ENCODE data around the gene SLC13A4. TPM values are rescaled to one million over a fixed set of nuclear protein-coding genes. Genes with fewer than 3 reads are reported as not detected.
"Not testable (repeated sequence)": the region's sequence is repeated elsewhere in the genome, so short reads cannot be mapped to it uniquely, and the experiment has no call there.

SLC13A4 gene
- total and polyA plus RNA-seq, 4 donors, result 0.17 to 1.3 (median 0.19) TPM

DNA sequence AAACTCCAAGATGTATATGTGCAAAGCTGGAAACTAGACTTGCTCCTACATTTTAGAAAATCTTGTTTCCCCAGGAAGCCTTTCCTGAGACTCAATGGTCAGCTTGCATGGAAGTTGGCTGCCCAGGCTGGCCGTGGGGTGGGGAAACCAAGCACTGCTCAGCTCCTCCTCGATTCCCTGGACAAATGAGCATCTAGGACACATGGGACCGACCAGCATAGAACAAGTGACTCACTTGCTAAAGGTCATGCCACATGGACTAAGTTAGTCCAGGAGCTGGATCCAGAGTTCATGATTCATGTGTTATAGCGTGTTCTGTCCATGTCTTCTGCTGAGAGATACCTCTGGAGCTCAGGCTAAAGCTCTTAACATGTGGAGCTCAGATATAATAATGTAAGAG lies 14.4 kb upstream of the SLC13A4 start:
- H3K4me3 ChIP-seq, result no peak overlapping the region
- ATAC-seq (ENCODE audit: insufficient read depth, low FRiP score) (no peak), DNase-seq (no peak)
- H3K9ac ChIP-seq (ENCODE audit: insufficient read depth in 1 of 2, low read length in 2 of 2), result no peak overlapping the region
- H3K27ac ChIP-seq (ENCODE audit: low read depth in 1 of 2, low read length in 1 of 2), result peak overlapping the region in 1 of 2 donors; percentile 55
- no peaks in the 10 kb centered on the region for H3K36me3 ChIP-seq (ENCODE audit: control insufficient read depth in 4 of 4, insufficient read depth in 4 of 4, low read length in 4 of 4)
- WGBS, 2 donors, result 92 to 94% methylated on average over 4 of the region's 4 CpGs
- H3K4me1 ChIP-seq (ENCODE audit: control insufficient read depth in 5 of 5, insufficient read depth in 5 of 5, low read length in 5 of 5), result peaks cover 0 to 11% (median 0%) of the 10 kb centered on the region in 5 donors
- no peaks in the 10 kb centered on the region for H3K9me3 ChIP-seq (ENCODE audit: control insufficient read depth in 4 of 4, insufficient read depth in 3 of 4, low read length in 3 of 4)
- no peaks in the 10 kb centered on the region for H3K27me3 ChIP-seq (ENCODE audit: control insufficient read depth in 3 of 3, insufficient read depth in 3 of 3, low read length in 2 of 3)
- TF ChIP-seq, protein P1, sequence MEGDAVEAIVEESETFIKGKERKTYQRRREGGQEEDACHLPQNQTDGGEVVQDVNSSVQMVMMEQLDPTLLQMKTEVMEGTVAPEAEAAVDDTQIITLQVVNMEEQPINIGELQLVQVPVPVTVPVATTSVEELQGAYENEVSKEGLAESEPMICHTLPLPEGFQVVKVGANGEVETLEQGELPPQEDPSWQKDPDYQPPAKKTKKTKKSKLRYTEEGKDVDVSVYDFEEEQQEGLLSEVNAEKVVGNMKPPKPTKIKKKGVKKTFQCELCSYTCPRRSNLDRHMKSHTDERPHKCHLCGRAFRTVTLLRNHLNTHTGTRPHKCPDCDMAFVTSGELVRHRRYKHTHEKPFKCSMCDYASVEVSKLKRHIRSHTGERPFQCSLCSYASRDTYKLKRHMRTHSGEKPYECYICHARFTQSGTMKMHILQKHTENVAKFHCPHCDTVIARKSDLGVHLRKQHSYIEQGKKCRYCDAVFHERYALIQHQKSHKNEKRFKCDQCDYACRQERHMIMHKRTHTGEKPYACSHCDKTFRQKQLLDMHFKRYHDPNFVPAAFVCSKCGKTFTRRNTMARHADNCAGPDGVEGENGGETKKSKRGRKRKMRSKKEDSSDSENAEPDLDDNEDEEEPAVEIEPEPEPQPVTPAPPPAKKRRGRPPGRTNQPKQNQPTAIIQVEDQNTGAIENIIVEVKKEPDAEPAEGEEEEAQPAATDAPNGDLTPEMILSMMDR (IDR thresholded peaks at IDR 0.05; ENCODE audit: control extremely low read depth, extremely low read depth), result no peak

DNA sequence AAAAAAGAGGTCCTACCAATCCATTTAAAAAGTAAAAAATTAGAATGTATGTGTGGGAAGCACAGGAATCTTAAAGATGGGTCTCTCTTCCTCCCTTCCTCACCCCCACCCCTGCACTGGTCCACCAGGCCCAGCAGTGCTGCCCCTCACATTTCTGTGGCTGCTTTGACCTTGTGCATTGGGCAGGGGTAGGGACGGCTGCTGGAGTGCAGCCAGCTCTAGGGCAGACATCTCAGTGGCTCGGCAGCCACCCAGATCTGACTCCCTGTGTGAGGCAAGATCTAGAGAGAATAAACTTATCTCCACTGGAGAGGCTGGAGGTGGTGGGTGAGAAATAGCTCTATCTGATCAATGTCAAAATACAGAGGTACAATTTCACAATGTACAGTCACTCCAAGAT lies 13.9 kb upstream of the SLC13A4 start:
- H3K9me3 ChIP-seq (ENCODE audit: control insufficient read depth in 4 of 4, insufficient read depth in 3 of 4, low read length in 3 of 4), result no peaks in the 10 kb centered on the region
- WGBS, 2 donors, result 65% methylated on average over 2 of the region's 2 CpGs
- TF ChIP-seq, protein P1 (IDR thresholded peaks at IDR 0.05; ENCODE audit: control extremely low read depth, extremely low read depth), result no peak
- H3K27ac ChIP-seq (ENCODE audit: low read depth in 1 of 2, low read length in 1 of 2), result peak overlapping the region in 1 of 2 donors; percentile 55
- H3K9ac ChIP-seq (ENCODE audit: insufficient read depth in 1 of 2, low read length in 2 of 2), result no peak overlapping the region
- ATAC-seq (ENCODE audit: insufficient read depth, low FRiP score) (no peak), DNase-seq (no peak)
- H3K36me3 ChIP-seq (ENCODE audit: control insufficient read depth in 4 of 4, insufficient read depth in 4 of 4, low read length in 4 of 4), result no peaks in the 10 kb centered on the region
- peaks cover 0 to 11% (median 0%) of the 10 kb centered on the region in 5 donors for H3K4me1 ChIP-seq (ENCODE audit: control insufficient read depth in 5 of 5, insufficient read depth in 5 of 5, low read length in 5 of 5)
- no peak overlapping the region for H3K4me3 ChIP-seq
- no peaks in the 10 kb centered on the region for H3K27me3 ChIP-seq (ENCODE audit: control insufficient read depth in 3 of 3, insufficient read depth in 3 of 3, low read length in 2 of 3)

DNA sequence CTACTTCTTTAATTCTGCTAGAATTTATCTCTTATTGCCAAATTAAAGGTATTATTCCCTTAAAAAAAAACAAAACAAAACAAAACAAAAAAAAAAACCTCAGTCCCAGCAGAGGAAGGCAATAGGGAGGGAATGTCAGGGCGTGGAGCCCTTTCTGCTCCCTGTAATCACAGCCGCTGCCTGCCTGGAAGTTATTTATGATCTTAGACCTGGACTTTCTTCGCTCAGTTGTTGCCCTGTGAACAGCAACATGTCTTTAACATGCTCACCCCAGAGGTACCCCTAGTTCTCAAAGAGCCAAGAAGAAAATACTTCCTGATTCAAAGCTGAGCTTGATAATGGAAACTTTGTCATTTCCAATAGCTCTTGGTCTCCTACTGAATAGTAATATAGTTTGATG lies 12.9 kb upstream of the SLC13A4 start:
- Histone ChIP-seq H3K4me3 (no peak overlapping the region), H3K36me3 (ENCODE audit: control insufficient read depth in 4 of 4, insufficient read depth in 4 of 4, low read length in 4 of 4) (no peaks in the 10 kb centered on the region), H3K27me3 (ENCODE audit: control insufficient read depth in 3 of 3, insufficient read depth in 3 of 3, low read length in 2 of 3) (no peaks in the 10 kb centered on the region), H3K9me3 (ENCODE audit: control insufficient read depth in 4 of 4, insufficient read depth in 3 of 4, low read length in 3 of 4) (no peaks in the 10 kb centered on the region), H3K4me1 (ENCODE audit: control insufficient read depth in 5 of 5, insufficient read depth in 5 of 5, low read length in 5 of 5) (peaks cover 0 to 11% (median 0%) of the 10 kb centered on the region in 5 donors), H3K27ac (ENCODE audit: low read depth in 1 of 2, low read length in 1 of 2) (no peak overlapping the region), H3K9ac (ENCODE audit: insufficient read depth in 1 of 2, low read length in 2 of 2) (no peak overlapping the region)
- TF ChIP-seq, protein P1 (IDR thresholded peaks at IDR 0.05; ENCODE audit: control extremely low read depth, extremely low read depth), result no peak
- no peak for ATAC-seq (ENCODE audit: insufficient read depth, low FRiP score)
- WGBS, 2 donors, result 77 to 96% methylated on average over 3 of the region's 3 CpGs
- no peak for DNase-seq

DNA sequence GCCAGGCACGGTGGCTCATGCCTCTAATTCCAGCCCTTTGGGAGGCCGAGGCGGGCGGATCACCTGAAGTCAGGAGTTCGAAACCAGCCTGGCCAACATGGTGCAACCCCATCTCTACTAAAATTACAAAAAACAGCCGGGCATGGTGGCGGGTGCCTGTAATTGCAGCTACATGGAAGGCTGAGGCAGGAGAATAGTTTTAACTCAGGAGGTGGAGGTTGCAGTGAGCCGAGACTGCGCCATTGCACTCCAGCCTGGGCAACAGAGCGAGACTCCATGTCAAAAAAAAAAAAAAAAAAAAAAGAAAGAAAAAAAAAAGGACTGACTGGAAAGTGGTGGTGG lies 9.3 kb upstream of the SLC13A4 start:
- H3K9me3 ChIP-seq (ENCODE audit: control insufficient read depth in 4 of 4, insufficient read depth in 3 of 4, low read length in 3 of 4); ATAC-seq (ENCODE audit: insufficient read depth, low FRiP score); H3K36me3 ChIP-seq (ENCODE audit: control insufficient read depth in 4 of 4, insufficient read depth in 4 of 4, low read length in 4 of 4); H3K27me3 ChIP-seq (ENCODE audit: control insufficient read depth in 3 of 3, insufficient read depth in 3 of 3, low read length in 2 of 3); H3K9ac ChIP-seq (ENCODE audit: insufficient read depth in 1 of 2, low read length in 2 of 2); DNase-seq; H3K4me3 ChIP-seq; H3K27ac ChIP-seq (ENCODE audit: low read depth in 1 of 2, low read length in 1 of 2); H3K4me1 ChIP-seq (ENCODE audit: control insufficient read depth in 5 of 5, insufficient read depth in 5 of 5, low read length in 5 of 5): not testable (repeated sequence)
- 96% methylated on average over 10 of the region's 10 CpGs for WGBS, 2 donors
